HG03442 (cell line): ENCODE results near the gene MAMDC2.

Experiments used
- ATAC-seq: cut with Tn5 transposase; IDR thresholded peaks from one replicate; pipeline ENCODE4 v1.9.1; 2021; ENCODE audit warnings: mild to moderate bottlenecking, moderate library complexity; ENCODE audit not compliant: unreplicated experiment

Gene MAMDC2

DNA sequence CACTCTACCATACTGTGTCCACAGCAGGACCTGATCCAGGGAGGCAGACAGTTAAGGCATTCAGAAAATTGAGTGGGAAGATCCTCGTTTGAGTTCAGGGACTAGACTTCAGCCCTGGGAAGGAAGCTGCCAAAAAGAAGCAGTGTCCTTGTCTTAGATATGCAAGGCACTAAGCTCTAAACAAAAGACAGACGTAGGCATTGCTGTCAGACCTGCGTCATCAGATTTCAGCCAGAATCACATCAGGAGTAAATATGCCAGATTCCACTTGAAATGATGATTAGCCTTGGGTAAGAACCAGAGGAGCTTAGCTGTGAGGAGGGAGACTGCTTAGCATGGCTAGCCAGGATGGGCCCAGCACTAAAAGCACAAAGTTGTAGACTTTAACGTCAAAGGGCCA is 56.7 kb downstream of the MAMDC2 start:
- ATAC-seq = no peak

- no peak for ATAC-seq
These were observed 57.6 kb downstream of the MAMDC2 start for GRCh38 chr9:70101265-70101664.

DNA sequence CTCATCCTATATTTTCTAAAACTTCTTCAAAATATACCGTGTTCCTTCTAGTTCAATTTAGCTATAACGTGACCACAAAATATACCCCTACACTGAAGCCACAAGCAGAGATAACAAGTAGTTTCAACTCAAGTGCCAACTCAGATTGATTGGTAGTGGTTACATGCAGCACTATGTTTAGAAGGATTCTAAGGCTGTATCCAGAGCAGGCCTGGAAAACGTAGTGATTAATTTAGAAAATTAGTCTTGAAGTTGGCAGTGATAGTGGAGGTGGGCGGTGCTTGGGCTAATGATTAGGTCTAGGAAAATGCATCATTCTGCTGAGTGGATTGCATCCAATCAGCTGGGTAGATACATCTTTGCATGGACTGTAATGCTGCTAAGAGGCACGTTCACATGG is 61.5 kb downstream of the MAMDC2 start:
- no peak for ATAC-seq

- no peak for ATAC-seq
These were observed 62.9 kb downstream of the MAMDC2 start for GRCh38 chr9:70106571-70106970.

DNA sequence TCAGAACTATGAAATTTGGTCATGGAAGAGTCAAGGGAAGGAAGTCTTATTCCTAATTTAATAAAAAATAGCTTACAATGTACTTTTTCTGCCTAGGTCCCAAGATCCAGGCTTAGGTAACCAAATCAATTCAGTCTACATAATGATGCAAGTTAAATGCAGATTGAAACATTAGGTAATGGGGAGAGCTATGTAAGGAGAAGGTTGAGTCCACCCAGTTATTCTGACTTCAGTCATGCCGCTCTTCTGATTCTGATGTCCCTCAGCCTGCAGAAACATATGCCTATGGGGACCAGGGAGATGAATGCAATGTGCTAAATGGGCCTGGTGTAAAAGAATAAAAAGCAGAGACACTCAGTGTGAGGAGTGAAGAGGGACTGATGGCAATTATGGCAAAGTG is 63.9 kb downstream of the MAMDC2 start:
- ATAC-seq = no peak

DNA sequence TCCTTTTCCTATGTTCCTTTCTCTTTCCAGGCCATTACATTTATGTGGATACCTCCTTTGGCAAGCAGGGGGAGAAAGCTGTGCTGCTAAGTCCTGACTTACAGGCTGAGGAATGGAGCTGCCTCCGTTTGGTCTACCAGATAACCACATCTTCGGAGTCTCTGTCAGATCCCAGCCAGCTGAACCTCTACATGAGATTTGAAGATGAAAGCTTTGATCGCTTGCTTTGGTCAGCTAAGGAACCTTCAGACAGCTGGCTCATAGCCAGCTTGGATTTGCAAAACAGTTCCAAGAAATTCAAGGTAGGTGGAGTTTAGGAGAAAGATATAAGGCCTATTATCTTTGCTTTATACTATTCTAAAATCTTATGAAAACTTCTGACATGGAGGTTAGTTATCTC is 64.5 kb downstream of the MAMDC2 start:
- ATAC-seq = no peak

DNA sequence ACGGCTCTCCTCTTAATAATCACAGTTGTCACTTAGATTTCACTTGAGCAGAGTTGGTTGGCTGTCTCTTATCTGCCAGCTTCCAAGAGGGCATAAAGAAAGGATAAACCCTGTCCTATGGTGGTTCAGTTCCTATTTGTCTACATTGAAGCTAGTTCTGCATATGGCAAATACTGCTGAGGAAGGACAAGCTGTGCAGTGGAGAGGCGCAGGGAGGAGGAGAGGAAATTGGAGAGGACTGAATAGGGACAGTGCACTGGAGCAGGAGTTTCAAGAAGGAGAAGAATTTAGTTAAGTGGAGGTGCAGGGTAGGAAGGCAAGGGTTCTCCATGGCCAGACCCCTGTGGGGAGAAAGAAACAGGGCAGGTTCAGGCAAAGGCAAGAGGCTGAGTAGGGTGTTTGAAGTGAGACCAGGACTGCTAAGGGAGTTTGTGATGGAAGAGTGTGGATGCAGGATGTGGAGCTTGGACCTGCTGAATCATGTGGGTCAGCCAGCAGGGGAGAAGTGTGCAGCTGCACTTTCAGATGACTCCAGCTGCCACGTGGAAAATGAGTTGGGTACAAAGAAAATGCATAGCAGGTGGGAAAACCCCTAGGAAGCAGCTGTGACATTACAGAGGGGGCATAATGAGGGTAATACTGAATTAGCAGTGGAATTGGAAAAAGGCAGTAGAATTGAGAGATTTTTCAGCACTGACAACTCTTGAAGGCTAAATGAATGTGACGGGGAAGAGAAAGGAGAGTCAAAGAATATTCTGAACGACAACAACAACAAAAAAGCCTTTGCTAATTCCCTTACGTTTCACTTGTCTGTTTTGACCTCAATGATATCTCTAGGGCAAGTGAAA is 66.8 kb downstream of the MAMDC2 start:
- ATAC-seq = no peak

DNA sequence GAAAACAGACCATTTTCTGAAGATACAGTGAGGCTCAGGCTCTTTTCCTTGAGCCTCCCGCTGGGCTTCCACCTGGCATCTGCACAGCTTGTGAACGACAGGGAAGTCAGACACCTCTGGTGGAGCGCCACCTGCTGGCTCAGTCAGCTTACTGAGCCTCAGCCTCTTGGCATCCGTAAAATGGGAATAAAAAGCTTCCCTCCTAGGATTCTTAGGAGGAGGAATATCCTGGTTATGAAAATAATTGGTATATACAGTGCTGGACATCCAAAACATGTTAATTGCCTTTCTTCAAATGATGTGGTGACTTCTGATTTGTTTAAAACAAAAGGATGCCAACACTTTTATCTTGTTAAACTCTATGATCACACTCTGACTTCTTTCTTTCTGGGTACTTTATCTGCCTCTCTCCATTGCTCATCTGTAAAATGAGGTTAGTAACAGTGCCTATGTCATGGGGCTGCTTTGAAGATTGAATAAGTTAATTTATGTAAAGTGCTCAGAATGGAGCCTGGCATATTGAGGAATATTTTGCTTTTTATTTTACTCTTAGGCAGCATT is 67.5 kb downstream of the MAMDC2 start:
- ATAC-seq = peak; percentile 72

DNA sequence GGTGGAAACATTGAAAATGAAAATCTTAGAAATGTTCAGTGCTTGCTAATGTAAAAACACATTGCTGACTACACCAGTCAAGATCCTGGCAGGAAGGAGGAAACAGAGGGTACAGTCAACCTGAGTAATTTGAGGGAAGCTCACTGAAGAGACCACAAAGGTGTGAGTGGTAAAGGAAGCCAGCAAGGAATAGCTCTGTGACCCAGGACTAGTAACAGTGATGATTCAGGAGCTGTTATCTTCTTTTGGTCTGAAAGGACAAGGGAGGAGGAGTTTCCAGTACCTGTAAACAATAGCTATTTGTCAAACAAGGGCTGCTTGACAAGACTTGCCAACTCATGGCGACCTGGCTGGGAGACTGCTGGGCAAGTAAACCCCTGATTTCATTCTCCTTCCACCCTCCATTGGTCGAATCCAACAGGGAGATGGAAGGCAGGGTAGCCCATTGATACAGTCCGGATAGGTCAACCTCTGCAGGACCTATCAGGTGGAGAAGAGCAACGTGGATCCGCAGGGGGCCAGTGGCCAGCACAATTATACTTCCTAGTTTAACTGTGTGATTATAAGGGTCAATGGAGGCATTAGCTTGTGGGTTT is 68.1 kb downstream of the MAMDC2 start:
- no peak for ATAC-seq

DNA sequence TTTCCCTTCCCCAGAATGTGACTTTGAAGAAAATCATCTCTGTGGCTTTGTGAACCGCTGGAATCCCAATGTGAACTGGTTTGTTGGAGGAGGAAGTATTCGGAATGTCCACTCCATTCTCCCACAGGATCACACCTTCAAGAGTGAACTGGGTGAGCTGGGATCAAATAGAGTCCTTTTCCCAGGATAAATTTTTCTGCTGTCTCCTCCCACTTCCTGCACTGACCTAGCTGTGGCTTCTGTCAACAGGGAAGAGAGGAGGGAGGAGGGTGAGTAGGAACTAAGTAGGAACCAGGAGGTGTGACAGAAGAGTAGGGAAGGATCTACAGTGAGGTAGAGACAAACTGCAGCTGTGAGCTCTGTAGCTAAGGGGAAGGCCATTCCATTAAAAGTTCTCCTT is 69.3 kb downstream of the MAMDC2 start:
- no peak for ATAC-seq

GRCh38 chr9:70113403-70114022 is 69.9 kb downstream of the MAMDC2 start:
- ATAC-seq = no peak

DNA sequence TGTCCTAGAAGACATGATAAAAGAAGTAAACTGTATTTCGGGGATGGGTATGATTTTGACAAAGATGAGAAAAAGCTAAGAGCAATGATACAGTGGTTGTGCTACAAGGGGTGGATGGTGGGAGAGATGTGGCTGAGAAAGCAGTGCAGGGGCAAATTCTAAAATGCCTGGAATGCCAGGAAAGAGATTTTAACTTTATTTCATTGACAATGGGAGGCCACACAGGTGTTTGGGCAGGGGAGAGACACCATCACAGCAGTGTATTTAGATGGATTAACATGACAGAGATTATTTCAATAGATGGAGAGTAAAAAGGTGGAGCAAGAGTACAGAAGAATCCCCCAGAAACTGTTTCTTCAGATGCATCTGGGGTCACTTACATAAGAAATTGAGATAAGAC is 71.2 kb downstream of the MAMDC2 start:
- no peak for ATAC-seq

GRCh38 chr9:70117835-70118319 is 74.2 kb downstream of the MAMDC2 start:
- ATAC-seq = no peak

DNA sequence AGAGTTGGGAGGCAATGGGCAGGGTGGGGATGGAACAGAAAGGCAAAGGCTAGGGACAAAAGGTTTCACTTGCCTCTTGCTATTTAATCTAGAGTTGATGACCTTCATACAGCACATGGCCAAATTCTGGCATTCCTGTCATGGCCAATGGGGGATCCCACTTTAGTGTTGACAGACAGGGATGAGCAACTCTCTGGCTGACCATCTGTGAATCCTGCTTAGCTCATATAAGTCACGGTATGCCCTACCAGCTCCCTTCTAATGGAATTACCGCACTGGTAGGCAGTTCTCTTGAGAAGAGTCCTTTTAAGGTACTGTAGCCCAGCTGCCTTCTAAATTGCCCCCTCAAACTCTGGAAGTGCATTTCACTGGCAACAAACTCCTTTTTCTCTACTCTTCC is 76.1 kb downstream of the MAMDC2 start:
- ATAC-seq = no peak

DNA sequence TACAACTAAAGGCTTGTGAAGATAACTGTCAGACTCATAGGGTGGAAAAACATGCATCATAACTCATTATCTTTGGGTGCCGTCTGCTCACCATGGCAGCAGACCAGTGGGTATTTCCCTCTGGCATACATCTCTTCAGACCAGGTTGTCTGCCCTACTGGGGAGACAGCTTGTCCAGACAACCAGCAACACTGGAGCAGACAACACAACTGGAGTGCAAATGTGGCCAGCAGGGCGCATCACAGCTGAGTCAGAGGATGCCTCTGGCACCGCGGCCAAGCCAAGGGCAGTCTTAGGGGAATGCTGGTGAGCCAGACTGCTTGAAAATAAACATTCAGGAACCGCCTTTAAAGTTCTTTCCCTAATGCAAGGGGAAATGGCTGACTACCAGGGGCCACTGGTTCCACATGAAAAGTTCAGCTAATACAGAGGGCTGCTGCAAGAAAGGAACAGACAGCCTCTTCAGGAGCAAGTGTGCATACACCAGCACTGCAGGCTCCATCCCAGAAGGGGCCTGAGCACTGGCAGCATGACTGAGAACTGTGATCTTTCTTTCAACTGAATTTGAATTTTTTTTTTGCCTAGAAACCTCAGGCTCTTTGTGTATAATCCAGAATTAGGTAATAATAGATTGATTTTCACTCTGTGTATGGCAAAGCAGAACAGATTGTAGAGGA is 77.3 kb downstream of the MAMDC2 start:
- ATAC-seq = no peak

DNA sequence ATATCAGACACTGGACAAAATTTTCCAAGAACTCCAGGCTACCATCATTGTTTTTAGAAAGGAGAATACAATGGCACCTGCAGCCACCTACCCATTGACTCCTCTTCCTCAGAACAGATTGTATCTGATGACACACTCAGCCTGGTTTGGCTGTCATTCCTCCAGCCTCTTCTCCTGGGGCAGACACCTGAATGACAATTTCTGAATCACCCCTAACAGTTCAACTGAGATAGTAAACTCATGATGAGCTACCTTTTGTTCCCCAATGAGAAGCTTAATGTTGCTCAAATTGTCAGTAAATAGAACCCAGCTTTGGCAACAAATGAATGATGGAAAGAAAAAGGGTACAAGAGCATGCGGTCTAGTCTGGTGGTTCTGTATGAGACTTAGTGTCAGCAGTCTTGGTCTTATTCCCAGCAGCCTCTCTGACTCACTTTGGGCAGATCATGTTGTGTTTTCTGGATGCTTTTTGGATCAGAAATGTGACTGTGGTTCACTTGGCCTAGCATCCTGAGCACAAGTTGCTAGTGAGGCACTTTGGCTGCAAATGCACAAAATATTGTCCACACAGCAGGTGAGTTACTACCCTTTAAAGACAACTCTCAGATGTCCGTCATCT is 78.3 kb downstream of the MAMDC2 start:
- no peak for ATAC-seq

GRCh38 chr9:70123695-70124094 is 80.0 kb downstream of the MAMDC2 start:
- ATAC-seq = no peak

DNA sequence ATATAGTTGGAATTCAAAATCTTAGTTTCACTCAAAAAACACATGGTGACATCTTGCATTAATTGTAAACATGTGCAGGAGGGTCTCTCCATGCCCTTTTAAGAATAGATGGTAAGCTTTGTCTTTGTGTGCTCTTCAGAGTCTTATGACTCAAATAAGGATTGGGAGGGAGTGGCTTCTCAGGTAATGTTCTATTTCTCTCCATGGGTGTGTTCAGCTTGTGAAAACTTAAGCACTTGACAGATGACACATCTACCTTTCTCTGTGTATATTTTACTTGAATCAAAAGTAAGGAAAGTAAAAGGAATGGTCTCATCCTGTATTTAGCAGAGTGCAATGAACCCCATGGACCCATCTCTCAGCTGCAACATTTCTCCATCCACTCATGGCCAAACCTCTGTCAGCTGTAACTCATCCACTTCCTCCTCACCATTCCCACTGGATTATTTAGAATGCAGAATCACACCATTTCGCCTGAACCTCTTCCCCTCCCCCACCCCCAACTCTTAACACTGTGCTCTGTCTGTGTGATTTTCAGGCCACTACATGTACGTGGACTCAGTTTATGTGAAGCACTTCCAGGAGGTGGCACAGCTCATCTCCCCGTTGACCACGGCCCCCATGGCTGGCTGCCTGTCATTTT is 82.1 kb downstream of the MAMDC2 start:
- no peak for ATAC-seq

GRCh38 chr9:70127036-70127435 is 83.4 kb downstream of the MAMDC2 start:
- ATAC-seq = no peak
